HG03469 (cell line): Measurements from ENCODE around the gene STK39.

Experiments used
- ATAC-seq: cut with Tn5 transposase; IDR thresholded peaks from one replicate; pipeline ENCODE4 v1.9.1; 2021; ENCODE audit warnings: mild to moderate bottlenecking, moderate library complexity, moderate number of reproducible peaks; ENCODE audit not compliant: unreplicated experiment

Gene STK39

GRCh38 chr2:167965907-167966761 is 281.3 kb downstream of the STK39 start:
- no peak for ATAC-seq

- no peak for ATAC-seq
Measured at GRCh38 chr2:167964650-167965413, 282.6 kb downstream of the STK39 start.

- ATAC-seq: no peak
Measured at GRCh38 chr2:167963899-167964649, 283.3 kb downstream of the STK39 start.

DNA sequence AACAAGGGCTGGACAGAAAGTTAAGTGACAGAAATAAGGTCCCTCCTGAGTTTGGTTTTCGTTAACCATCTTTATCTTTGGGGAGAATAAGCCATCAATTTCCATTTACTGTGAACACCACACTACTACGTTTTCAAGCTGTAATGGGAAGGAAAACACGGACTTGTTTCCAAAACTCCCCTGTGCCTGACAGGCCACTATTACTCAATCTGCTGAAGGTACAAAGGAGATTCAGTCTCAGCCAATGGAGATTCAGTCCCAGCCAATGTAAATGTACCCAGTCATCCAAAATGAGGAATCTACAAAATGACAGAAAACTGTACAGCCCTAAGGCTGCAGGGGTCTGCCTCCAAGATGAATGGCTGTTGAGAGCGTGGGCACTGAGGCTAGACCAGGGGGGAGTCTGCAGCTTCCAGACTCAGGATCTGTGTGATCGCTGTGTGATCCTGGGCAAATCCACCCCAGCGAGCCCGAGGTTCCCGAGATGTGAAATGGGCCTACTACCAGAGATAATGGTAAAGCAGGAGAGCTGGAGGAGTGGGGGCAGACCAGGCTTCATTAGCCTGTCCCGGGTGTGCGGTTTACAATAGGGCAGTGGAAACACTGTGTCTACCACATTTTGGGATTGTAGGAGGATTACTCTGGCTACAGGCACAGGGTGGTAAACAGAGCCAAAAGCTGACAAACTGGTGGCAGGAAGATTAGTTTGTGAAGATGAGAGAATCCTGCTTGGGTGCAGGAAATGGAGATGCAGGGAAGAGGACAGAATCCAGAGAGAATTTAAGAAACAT is 284.8 kb downstream of the STK39 start:
- no peak for ATAC-seq

GRCh38 chr2:167961536-167962048 is 285.8 kb downstream of the STK39 start:
- ATAC-seq: no peak

DNA sequence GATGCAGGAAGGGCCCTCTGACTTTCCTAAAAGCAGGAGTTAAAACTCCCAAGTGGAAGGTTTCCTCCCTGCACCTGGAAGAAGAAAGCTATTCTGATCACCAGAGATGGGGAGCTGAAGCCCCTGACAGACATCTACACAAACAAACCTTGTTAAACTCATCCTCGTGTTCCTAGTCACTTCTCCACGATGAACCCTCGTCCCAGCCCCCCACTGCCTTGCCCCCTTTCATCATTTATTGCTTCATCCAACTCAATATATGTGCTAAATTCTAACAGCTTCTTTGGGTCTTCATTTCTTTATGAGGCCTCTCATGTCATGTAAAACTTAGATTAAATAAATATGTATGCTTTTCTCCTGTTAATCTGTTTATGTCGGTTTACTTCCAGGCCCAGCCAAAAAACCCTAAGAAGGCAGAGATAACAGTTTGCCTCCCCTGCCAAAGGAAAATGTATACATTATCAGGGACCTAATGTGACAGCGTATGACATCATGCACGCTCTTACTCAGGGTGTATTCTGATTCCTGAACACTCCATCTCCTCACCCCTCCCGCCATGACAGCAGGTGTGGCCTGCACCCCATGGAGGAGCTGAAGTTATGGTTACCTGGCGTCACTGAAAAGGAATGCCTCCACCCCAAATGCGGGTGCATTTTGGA is 287.2 kb downstream of the STK39 start:
- no peak for ATAC-seq

GRCh38 chr2:167957662-167958061 is 289.7 kb downstream of the STK39 start:
- no peak for ATAC-seq

- ATAC-seq: no peak
Measured at GRCh38 chr2:167955264-167955906, 292.0 kb downstream of the STK39 start.

- no peak for ATAC-seq
Measured at GRCh38 chr2:167954495-167954894, 292.9 kb downstream of the STK39 start.

DNA sequence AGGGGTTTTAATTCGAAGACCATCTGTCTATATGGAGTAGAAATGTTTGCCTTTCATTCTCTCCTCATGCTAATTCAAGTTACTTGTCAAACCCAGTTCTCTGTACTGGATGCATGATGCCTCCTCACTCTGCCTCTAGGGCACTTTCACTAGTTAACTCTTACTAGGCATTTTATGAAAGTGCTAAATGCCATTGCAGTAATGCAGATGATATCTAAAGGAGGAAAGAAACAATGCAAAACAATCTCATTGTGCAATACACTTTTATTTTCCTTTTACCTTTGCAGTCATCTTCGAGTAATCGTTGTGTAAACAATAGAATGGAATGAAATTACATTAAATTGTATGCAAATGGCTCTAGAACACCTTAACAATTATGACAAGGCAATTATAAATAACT is 293.6 kb downstream of the STK39 start:
- no peak for ATAC-seq

DNA sequence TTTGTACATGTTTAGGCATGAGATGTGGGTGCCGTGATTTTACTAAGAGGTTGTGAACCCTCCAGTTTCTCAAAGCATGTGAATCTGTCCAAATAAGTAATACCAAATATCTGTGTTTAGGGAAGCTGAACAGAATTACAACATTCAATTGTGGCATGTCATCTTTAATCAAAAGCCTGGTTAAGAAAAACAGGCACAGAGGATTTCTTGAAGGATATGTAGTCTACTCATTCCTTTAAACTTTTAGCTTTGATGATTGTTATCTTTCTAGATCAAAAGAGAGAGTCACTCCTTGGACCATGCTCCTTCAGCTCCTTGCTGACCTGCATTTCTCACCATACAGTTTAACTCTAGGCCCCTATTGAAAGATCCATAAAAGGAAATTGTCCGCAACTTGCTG is 296.8 kb downstream of the STK39 start:
- ATAC-seq: no peak

DNA sequence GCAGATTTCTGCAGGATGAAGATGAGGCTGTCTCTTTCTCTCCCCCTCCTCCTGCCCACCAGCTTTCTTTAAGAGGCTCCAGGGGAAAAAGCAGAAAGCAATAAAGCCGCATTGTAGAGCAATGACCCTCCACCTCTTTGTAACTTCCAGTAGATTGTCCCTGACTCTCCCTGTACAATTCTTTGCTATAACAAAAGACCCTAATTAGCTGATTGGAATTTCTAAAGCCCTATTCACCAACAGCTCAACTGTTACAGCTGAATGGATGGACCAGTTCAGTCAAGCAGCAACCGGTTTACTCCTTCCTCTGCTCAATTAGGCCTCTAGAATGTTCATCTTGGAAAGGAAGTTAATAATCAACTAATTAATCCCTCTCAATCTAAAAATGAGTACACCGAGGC is 301.0 kb downstream of the STK39 start:
- ATAC-seq: no peak

DNA sequence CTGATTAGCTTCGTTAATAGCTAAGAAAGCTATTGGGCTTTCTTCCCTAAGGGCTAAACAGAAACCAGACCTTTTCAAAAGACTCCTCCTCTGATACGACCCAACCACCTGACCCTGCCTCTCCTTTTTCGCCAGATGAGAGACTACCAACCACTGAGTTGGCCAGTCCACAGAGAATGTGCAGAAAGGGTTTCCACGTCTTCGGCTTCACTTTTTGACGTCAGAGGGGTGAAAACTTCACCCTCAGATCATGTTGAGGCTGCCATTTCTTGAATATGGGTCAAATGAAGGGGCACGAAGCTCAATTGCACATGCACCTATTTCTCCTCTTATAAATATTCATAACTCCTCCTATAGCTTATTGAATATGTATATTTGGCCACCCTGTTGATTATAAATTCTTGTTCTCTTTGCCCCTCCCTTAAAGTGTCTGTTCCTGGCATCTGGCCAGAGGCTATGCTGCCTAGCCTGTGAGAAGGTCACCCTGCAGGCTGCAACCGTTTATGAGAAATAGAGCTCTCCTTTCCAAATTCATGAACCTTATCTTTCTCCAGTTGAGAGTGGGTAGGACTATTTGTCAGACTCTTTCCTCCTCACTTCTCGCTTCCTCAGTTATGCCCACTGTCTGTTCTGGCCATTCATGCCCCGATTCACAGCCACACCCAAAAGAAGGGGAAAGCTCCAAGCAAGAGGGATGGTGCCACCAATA is 301.6 kb downstream of the STK39 start:
- no peak for ATAC-seq

GRCh38 chr2:167944825-167945659 is 302.4 kb downstream of the STK39 start:
- no peak for ATAC-seq

GRCh38 chr2:167943897-167944296 is 303.5 kb downstream of the STK39 start:
- no peak for ATAC-seq

- ATAC-seq: no peak
Measured at GRCh38 chr2:167943368-167943767, 304.0 kb downstream of the STK39 start.

DNA sequence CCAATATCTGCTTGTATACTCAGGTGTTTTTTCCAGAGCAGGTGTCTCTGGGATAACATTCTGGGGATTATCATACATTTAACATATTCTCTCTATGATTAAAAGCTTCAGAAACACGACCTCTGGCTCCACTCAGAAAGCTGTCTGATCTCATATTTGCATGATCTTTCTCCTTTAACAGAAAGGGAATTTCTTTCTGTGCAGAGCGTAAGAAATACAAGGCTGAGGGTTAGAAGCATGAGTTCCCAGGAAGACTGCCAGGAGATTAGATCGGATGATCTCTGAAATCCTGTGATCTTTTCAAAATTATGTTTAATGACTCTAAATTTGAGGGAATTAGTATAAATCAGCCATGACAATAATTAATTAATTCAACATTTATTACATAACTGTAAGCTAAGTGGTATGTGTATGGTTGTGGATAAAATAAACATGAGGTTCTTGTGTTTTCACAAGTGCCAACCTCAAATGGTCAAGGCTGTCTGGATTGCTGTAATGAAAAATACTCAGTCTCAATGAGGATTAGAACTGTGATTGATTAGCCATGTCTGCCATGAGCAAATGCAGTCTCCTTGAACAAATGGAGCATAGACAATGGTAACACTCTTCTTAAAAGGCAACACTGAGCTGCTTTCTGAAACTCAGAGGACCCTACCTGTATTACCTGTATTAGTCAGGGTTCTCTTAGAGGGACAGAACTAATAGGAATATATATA is 304.9 kb downstream of the STK39 start:
- no peak for ATAC-seq
